Stimulated activated CD4-positive, alpha-beta T cell treated with anti-CD3 and anti-CD28 coated beads, Interleukin-1b, Interleukin-23, amount 100 ng/mL, for 48 hours (primary cell): ENCODE results near the gene CAV1.

Experiments
- DNase-seq: peaks from one replicate; pipeline ENCODE4 v3.0.0-alpha.2; 2020

Gene CAV1

GRCh38 chr7:116560021-116560970 lies 35.5 kb downstream of the CAV1 start:
- no peak for DNase-seq

- no peak for DNase-seq
Observed at GRCh38 chr7:116561697-116562483, 37.1 kb downstream of the CAV1 start.

- no peak for DNase-seq
Observed at GRCh38 chr7:116562529-116563121, 37.8 kb downstream of the CAV1 start.

GRCh38 chr7:116565981-116566380 lies 41.1 kb downstream of the CAV1 start:
- no peak for DNase-seq

- DNase-seq = no peak
Observed at GRCh38 chr7:116566666-116567065, 41.8 kb downstream of the CAV1 start.

- DNase-seq = no peak
Observed at GRCh38 chr7:116569737-116570136, 44.9 kb downstream of the CAV1 start.

GRCh38 chr7:116570306-116570705 lies 45.5 kb downstream of the CAV1 start:
- no peak for DNase-seq

- DNase-seq = no peak
Observed at GRCh38 chr7:116571037-116571436, 46.2 kb downstream of the CAV1 start.

- no peak for DNase-seq
Observed at GRCh38 chr7:116571552-116571951, 46.7 kb downstream of the CAV1 start.

- DNase-seq = no peak
Observed at GRCh38 chr7:116572036-116572435, 47.2 kb downstream of the CAV1 start.

GRCh38 chr7:116573541-116573940 lies 48.7 kb downstream of the CAV1 start:
- DNase-seq = no peak

- no peak for DNase-seq
Observed at GRCh38 chr7:116574025-116574822, 49.4 kb downstream of the CAV1 start.

GRCh38 chr7:116575853-116576252 lies 51.0 kb downstream of the CAV1 start:
- DNase-seq = no peak

- no peak for DNase-seq
Observed at GRCh38 chr7:116576350-116577319, 51.8 kb downstream of the CAV1 start.

GRCh38 chr7:116577320-116577871 lies 52.6 kb downstream of the CAV1 start:
- peak; percentile 10 for DNase-seq

GRCh38 chr7:116578526-116578925 lies 53.7 kb downstream of the CAV1 start:
- no peak for DNase-seq

GRCh38 chr7:116579322-116579721 lies 54.5 kb downstream of the CAV1 start:
- no peak for DNase-seq

GRCh38 chr7:116579835-116580234 lies 55.0 kb downstream of the CAV1 start:
- no peak for DNase-seq

- no peak for DNase-seq
Observed at GRCh38 chr7:116582164-116582732, 57.4 kb downstream of the CAV1 start.

GRCh38 chr7:116582806-116583444 lies 58.1 kb downstream of the CAV1 start:
- no peak for DNase-seq
